Heart left ventricle (tissue), 13 donors: Measurements from ENCODE around the gene PDXK.

Experiments
- POLR2A ChIP-seq, 2 donors: fragments of 450-650 bp; IDR thresholded peaks; one replicate each; pipeline ENCODE4 v1.6.1; 2017; ENCODE audit warnings: antibody characterized with exemption in 2 of 2, mild to moderate bottlenecking in 2 of 2, moderate library complexity in 2 of 2
- TF ChIP-seq, protein P1 (sequence below), 12 donors: fragments of 200-600 bp; sonication (generic) in 4 of 12; IDR thresholded peaks; one replicate each; pipeline versions ENCODE4 v1.5.0 to v1.8.0; 2018 to 2022; ENCODE audit warnings: antibody characterized with exemption in 12 of 12, mild to moderate bottlenecking in 5 of 12
- donor health status: ischemic (EF 13 %, LVEDD 7.1; RV severe dilation, severe dysfunction).
- donor health status: DM: no; HTN: yes; CAD: no.
- donor health status: DM: no; HTN: no; CAD: no.
- donor health status: ischemic (EF 25% LVEDD 6.9; RV normal size, moderate dysfunction).
- donor health status: ischemic (EF 25% LVEDD 5.7; RV mildly dilated, moderate dysfunction).
- donor health status: ischemic (EF 35%, LVEDD 5.7; RV mildly dilated, moderate dysfunction).
- donor health status: nonischemic (EF 11% LVEDD 7.7; RV severe dilation, severe dysfunction).
- donor health status: DM: yes; HTN: yes; CAD: no.
- donor health status: PGD.
- donor health status: ischemic (EF 29% LVEDD 5.4; RV normal size, mild dysfunction).
- donor health status: nonischemic (EF 23%, LVEDD 6.1; RV moderate dilation, normal function).

DNA sequence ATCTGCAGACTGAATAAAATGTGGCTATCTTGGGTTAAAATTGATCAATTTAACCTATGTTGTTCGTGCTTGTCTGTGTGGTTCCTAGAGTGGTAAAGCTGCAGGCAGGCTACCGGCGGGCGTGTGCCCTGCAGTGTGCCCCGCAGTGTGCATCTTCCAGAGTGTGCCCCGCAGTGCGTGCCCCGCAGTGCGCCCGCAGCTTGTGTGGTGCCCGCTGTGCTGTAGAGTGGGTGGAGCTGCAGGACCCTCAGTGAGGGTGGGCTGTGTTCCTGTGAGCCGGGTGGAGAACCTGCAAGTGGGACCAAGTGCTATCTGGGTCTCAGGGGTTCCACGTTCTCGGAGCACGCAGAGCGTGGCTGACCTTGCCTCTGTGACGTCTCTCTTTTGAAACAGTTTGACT is 81.2 kb downstream of the PDXK start:
- TF ChIP-seq, protein P1, sequence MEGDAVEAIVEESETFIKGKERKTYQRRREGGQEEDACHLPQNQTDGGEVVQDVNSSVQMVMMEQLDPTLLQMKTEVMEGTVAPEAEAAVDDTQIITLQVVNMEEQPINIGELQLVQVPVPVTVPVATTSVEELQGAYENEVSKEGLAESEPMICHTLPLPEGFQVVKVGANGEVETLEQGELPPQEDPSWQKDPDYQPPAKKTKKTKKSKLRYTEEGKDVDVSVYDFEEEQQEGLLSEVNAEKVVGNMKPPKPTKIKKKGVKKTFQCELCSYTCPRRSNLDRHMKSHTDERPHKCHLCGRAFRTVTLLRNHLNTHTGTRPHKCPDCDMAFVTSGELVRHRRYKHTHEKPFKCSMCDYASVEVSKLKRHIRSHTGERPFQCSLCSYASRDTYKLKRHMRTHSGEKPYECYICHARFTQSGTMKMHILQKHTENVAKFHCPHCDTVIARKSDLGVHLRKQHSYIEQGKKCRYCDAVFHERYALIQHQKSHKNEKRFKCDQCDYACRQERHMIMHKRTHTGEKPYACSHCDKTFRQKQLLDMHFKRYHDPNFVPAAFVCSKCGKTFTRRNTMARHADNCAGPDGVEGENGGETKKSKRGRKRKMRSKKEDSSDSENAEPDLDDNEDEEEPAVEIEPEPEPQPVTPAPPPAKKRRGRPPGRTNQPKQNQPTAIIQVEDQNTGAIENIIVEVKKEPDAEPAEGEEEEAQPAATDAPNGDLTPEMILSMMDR (IDR thresholded peaks at IDR 0.05) = no peak
- TF ChIP-seq POLR2A (IDR thresholded peaks at IDR 0.05) = no peak
